Measurements from ENCODE around the gene PTCHD1.

PTCHD1 gene

GRCh38 chrX:23422912-23423311 is 88.3 kb downstream of the PTCHD1 start:
- no peak for DNase-seq

GRCh38 chrX:23434356-23434884 is 99.8 kb downstream of the PTCHD1 start:
- no peak for DNase-seq

DNA sequence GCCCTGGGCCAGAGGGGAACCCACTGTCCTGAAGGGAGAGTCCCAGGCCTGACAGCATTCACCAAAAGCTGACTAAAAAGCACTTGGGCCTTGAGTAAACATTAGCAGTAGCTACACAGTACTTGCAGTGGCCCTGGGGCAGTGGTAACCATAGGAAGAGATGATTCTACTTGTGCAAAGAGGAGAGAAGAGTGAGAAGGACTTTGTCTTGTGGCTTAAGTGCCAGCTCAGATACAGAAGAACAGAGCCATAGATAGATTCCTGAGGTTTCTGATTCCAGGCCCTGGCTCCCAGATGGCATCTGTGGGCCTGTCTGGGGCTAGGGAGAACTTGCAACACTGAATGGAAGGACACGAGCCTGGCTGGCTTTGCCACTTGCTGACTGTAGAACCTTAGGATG is 100.5 kb downstream of the PTCHD1 start:
- no peak for DNase-seq

DNA sequence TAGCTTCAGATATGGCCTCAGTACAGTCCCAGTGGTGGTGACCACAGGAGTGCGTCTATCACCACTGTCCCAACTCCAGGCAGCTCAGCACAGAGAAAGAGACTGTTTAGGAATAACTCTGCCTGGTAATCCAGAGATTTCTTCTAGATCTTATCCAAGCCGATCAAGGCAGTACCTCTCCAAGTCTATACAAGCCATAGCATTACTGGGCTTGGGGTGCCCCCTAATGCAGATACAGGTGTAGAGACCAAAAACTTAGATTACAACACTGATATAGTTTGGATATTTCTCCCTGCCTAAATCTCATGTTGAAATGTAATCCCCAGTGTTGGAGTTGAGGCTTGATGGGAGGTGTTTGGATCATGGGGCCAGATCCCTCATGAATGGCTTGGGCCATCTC is 100.9 kb downstream of the PTCHD1 start:
- no peak for DNase-seq

DNA sequence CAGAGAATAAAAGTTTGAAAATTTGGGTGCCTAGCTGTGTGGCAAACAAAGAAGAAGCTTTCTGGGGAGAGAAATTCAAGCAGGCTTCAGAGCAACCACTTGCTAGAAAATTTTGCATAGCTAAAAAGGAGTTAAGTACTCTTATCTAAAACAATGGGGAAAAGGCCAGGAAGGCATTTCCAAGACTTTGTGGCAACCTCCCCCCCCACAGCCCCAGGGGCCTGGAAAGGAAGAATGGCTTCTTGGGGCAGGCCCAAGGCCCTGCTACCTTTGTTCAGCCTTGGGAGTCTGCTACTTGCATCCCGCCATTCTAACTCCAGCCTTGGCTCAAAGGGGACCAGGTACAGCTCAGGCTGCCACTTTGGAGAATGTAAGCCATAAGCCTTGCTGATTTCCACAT is 102.2 kb downstream of the PTCHD1 start:
- DNase-seq: no peak

- DNase-seq: no peak
Measured at GRCh38 chrX:23451266-23451665, 116.6 kb downstream of the PTCHD1 start.
